ENCODE results near the gene LHFPL3.

- TF ChIP-seq CTCF (IDR thresholded peaks at IDR 0.05; ENCODE audit: extremely low read depth in 1 of 2, insufficient read depth in 1 of 2, low read depth in 1 of 2, low read length in 2 of 2) (no peak), EZH2 (IDR thresholded peaks at IDR 0.05; ENCODE audit: borderline replicate concordance, low read depth, low read length, severe bottlenecking) (no peak), MAX (IDR thresholded peaks at IDR 0.05; ENCODE audit: insufficient read depth, insufficient read length) (no peak), FOS (IDR thresholded peaks at IDR 0.05; ENCODE audit: borderline replicate concordance, insufficient read depth, low read length) (no peak), JUN (IDR thresholded peaks at IDR 0.05; ENCODE audit: borderline replicate concordance, insufficient read depth, insufficient read length, low read depth) (no peak), POLR2A (IDR thresholded peaks at IDR 0.05; ENCODE audit: low read depth, low read length) (no peak), POLR2AphosphoS5 (IDR thresholded peaks at IDR 0.05; ENCODE audit: insufficient read depth, low read depth, low read length) (no peak), GATA2 (IDR thresholded peaks at IDR 0.05; ENCODE audit: insufficient read depth, insufficient read length, low read depth, low read length) (no peak)
Observed at GRCh38 chr7:104825099-104825498, 496.7 kb downstream of the LHFPL3 start.

Data from endothelial cell of umbilical vein (primary cell).